Fibroblast of pulmonary artery (primary cell): ENCODE measurements around the gene TPBGL.
A peak's percentile ranks its signal among the peaks of the same experiment; 100 is the strongest.

ENCODE experiments used
- DNase-seq: peaks from one replicate; pipeline ENCODE4 v3.0.0-alpha.2; 2010; ENCODE audit warnings: low read depth
- H3K4me3 ChIP-seq: replicated peaks from 2 replicates; pipeline ENCODE4 v1.5.1; 2011; ENCODE audit warnings: low read depth, mild to moderate bottlenecking, control low read depth, low read length, moderate library complexity
- TF ChIP-seq, protein P1 (sequence below): IDR thresholded peaks from 2 replicates; pipeline ENCODE4 v1.5.1; 2011; ENCODE audit warnings: mild to moderate bottlenecking, control low read depth, low read length, inconsistent platforms; ENCODE audit errors: missing control alignments

TPBGL gene

DNA sequence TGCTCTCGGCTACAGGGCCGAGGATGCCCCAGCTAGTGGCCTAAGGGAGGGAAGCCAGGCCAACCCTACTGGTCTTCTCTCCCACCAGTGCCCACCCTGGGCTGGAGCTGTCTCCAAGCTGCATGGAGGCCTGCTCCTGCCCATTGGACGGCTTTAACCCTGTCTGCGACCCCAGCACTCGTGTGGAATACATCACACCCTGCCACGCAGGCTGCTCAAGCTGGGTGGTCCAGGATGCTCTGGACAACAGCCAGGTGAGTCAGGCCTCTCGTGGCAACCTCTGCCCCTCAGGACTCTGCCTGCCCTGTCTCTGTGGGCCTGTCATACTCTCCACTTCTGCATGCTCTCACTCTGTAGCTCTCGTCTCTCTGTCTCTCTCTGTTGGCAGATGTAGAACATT, 44.1 kb upstream of the TPBGL start:
- peak; percentile 23 for DNase-seq
- TF ChIP-seq, protein P1, sequence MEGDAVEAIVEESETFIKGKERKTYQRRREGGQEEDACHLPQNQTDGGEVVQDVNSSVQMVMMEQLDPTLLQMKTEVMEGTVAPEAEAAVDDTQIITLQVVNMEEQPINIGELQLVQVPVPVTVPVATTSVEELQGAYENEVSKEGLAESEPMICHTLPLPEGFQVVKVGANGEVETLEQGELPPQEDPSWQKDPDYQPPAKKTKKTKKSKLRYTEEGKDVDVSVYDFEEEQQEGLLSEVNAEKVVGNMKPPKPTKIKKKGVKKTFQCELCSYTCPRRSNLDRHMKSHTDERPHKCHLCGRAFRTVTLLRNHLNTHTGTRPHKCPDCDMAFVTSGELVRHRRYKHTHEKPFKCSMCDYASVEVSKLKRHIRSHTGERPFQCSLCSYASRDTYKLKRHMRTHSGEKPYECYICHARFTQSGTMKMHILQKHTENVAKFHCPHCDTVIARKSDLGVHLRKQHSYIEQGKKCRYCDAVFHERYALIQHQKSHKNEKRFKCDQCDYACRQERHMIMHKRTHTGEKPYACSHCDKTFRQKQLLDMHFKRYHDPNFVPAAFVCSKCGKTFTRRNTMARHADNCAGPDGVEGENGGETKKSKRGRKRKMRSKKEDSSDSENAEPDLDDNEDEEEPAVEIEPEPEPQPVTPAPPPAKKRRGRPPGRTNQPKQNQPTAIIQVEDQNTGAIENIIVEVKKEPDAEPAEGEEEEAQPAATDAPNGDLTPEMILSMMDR: no peak

DNA sequence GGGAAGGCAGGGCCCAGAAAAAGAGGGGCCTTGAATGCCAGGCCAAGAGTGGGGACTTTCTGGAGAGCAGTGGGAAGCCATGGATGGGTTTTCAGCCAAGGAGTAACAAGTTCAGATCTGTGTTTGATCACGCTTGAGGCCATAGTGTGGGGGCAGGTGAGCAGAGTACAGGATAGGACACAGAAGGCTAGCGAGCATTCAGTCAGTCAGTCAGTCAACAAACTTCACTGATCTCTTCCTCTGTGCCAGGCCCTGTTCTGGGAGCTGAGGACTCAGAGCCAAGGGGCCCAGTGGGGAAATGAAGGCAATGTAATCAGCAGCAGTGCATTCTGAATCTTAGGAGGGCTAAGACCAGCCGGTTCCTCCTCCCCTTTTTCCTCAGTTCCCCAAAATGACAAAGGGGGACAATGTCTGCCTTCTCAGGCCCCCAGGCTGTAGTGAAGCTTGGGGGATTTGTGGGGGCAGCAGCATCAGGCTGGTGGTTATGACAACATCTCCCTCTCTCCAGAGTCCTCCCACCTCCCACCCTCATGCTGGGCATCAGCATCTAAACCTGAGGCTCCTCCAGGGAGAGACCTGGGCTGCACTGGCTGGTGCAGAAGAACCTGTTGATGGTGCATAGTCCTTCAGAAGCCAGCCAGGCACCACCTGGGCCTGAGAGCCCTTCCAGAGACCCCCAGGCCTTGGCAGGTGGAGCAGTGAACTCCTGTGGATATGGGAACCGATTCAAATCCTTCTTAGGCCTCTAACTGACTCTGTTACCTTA, 42.9 kb upstream of the TPBGL start:
- TF ChIP-seq, protein P1: no peak
- no peak overlapping the region for H3K4me3 ChIP-seq
- no peak for DNase-seq

More for the DNA sequence above, 44.1 kb upstream of the TPBGL start:
- H3K4me3 ChIP-seq: no peak overlapping the region

DNA sequence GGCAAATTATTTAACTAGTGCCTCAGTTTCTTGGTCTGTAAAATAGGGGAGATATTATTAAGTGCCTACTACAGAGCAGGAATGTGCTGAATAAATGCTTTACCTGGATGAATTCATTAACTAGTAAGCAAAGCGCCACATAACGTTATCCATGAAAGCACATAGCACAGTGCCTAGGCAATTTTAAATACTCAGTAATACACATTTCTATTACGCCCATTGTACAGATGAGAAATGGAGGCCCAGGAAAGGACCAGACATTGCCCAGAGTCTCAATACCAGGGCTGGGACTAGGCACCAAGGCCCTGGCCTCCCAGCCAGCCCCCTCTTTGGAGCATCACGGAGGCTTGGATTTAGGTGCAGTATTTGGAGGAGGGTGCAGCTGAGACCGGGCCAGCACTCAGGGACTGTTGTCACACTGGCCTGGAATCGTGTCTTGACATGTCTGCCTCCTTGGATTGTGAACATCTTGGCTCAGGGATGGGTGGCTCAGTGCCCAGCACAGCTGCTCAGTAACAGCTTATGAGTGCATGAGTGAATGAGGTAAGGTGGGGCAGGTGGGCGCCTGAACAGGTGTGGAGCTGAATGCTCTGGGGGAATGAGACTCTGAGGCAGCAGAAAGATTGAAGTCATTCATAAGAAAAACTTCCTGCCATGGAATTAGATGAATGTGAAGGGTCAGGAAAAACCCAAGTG, 42.1 kb upstream of the TPBGL start:
- TF ChIP-seq, protein P1: no peak
- H3K4me3 ChIP-seq: no peak overlapping the region
- DNase-seq: no peak

DNA sequence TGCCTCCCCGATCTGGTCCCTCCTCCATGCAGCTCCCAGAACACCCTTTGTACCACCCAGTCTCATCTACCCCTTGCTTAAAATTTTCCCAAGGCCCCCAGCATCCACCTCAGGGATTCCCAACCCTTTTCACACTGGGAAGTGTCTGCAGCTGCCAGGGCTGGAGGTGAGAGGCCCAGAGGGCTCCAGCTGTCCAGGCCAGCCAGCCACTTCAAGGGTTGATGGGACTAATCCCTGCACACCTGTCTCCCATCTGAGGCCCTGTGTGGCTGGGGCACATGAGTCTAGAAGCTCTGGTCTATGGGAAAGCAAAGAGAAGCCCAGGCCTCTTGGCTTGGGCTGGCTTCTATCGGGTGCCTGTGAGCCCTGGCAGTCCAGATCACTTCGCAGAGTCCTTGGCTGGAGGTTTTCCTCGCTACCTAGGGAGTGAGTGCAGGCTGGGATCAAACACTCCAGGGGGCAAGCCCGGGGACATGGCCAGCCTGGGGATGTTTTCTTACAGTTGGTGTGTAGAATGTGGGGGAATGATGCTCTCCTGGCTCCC, 41.1 kb upstream of the TPBGL start:
- no peak overlapping the region for H3K4me3 ChIP-seq
- TF ChIP-seq, protein P1: no peak
- no peak for DNase-seq

DNA sequence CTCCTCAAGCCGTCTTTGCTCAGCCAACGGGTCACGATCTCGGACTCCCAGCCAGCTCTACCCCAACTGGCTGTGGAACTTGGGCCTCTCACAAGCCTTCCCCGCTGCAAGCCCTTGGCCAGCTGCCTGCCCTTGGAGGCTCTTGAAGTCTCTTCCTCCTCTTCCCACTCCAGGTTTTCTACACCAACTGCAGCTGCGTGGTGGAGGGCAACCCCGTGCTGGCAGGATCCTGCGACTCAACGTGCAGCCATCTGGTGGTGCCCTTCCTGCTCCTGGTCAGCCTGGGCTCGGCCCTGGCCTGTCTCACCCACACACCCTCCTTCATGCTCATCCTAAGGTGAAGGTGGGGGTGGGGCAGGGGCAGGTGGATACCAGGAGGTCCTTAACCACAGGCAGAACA, 40.5 kb upstream of the TPBGL start:
- H3K4me3 ChIP-seq: no peak overlapping the region
- DNase-seq: peak; percentile 7
- TF ChIP-seq, protein P1: no peak

DNA sequence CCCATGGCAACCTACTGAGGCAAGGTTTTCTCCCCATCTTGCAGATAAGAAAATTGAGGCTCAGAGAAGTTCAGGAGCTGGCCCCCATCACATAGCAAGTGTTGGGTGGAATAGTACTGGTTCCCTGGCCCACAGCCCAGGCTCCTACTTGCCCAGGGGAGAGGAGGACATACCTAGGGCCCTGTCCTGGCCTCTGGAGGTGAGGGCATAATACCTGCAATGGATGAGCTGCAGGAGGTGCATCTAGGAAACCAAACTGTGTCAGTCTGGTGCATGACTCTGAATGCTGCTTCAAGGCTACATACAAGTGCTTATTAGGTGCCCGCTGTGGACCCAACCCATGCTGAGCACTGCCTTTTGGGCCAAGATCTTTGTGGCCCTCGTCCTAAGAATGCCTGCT, 40.0 kb upstream of the TPBGL start:
- DNase-seq: no peak
- no peak overlapping the region for H3K4me3 ChIP-seq
- TF ChIP-seq, protein P1: no peak
